ENCODE results near the gene CIITA.

The CIITA gene

DNA sequence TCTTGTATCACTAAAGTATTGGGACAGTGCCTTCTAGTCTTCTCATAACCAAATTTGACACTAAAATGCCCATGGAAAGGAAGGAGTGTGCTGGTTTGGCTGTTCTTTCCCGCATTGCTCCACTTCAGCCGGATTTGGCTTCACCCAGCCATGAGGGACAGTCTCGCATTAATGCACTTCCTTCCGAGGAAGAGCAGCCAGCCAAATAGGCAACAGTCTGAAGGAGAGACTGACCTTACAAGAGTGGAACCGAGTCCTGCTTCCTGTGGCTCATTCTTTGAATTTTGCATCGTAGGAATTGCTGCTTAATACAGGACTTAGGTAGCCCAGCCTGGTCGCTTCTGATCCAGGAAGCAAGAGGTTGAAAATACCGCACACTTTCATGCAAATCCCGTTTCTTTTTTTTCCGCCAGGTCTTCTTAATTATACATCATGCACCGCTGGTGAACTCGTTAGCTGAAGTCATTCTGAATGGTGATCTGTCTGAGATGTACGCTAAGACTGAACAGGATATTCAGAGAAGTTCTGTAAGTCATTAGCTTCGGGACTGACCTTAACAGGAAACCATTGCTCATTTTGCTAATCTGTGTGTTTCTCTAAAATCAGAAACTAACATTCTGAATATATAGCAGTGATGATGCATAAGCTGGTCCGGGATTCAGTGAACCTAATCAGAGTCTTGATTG lies 105.6 kb downstream of the CIITA start:
- DNase-seq (ENCODE audit: low spot score) = no peak

DNA sequence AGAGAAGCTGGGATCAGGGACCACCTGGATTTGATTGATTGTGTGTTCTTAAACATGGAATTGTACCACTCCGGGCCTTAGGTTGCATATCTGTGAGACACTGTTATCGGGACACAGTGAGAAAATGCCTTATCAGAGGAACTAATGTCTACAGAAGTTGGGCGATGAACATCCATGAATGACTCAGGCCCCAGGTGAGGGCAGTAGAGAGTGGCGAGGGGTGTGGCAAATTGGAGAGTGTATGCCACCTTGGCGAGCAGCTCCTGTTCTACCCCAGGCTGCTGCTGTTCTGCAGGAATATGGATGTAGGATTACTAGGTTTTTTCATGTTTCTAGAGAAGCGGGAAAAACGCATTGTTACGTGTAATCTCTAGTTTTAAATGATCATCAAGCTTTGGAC lies 106.2 kb downstream of the CIITA start:
- DNase-seq (ENCODE audit: low spot score) = no peak

DNA sequence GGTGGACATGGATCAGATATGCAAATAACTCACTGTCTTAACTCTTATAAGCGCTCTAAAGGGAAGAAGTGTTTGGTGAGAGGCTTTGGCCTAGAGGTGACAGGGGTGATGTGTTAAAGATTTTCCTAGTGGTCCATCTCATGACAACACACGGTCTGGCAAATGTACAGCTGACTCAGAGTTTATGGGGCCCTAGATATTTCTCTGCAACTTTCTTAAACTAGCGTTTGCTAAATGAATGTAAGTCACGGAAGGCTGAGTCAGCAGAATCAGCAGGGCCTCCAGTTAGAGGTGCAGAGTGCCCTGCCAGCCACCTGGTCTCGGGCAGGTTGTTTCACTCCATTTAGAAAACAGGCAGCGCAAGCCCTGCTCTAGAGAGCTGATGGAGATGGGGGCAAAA lies 107.5 kb downstream of the CIITA start:
- peak; percentile 32 for DNase-seq (ENCODE audit: low spot score)
